ENCODE results near the gene NDUFAB1. TPM values are rescaled to one million over a fixed set of nuclear protein-coding genes. Genes with fewer than 3 reads are reported as not detected.
A peak's percentile ranks its signal among the peaks of the same experiment; 100 is the strongest.

Gene NDUFAB1
- total RNA-seq, 4 donors from 2014 or later, result 68.0 to 110 (median 83.3) TPM

- Histone ChIP-seq H3K27me3 (no peaks in the 10 kb centered on the region), H3K36me3 (peaks cover 6 to 89% (median 17%) of the 10 kb centered on the region in 3 donors), H3K27ac (no peak overlapping the region), H3K4me3 (no peak overlapping the region), H3K4me1 (no peaks in the 10 kb centered on the region), H3K9me3 (no peaks in the 10 kb centered on the region)
- intact Hi-C loops (cut with DNase I), result no loop called here
- WGBS, 2 donors, result 85 to 86% methylated on average over 10 to 11 of the region's 11 CpGs
- no peak for TF ChIP-seq POLR2A (IDR thresholded peaks at IDR 0.05)
- TF ChIP-seq, protein P1, sequence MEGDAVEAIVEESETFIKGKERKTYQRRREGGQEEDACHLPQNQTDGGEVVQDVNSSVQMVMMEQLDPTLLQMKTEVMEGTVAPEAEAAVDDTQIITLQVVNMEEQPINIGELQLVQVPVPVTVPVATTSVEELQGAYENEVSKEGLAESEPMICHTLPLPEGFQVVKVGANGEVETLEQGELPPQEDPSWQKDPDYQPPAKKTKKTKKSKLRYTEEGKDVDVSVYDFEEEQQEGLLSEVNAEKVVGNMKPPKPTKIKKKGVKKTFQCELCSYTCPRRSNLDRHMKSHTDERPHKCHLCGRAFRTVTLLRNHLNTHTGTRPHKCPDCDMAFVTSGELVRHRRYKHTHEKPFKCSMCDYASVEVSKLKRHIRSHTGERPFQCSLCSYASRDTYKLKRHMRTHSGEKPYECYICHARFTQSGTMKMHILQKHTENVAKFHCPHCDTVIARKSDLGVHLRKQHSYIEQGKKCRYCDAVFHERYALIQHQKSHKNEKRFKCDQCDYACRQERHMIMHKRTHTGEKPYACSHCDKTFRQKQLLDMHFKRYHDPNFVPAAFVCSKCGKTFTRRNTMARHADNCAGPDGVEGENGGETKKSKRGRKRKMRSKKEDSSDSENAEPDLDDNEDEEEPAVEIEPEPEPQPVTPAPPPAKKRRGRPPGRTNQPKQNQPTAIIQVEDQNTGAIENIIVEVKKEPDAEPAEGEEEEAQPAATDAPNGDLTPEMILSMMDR (IDR thresholded peaks at IDR 0.05), result no peak
- DNase-seq, result no peak
Observed at GRCh38 chr16:23539984-23540816, 55.9 kb downstream of the NDUFAB1 start.

- TF ChIP-seq, protein P1 (IDR thresholded peaks at IDR 0.05), result no peak
- TF ChIP-seq POLR2A (IDR thresholded peaks at IDR 0.05), result no peak
- Histone ChIP-seq H3K36me3 (peaks cover 8 to 89% (median 20%) of the 10 kb centered on the region in 3 donors), H3K27ac (no peak overlapping the region)
Observed at GRCh38 chr16:23538919-23539278, 57.2 kb downstream of the NDUFAB1 start.

GRCh38 chr16:23537390-23537789 is 58.7 kb downstream of the NDUFAB1 start:
- Histone ChIP-seq H3K9me3 (no peaks in the 10 kb centered on the region), H3K4me1 (no peaks in the 10 kb centered on the region), H3K36me3 (peaks cover 10 to 89% (median 35%) of the 10 kb centered on the region in 3 donors), H3K27ac (no peak overlapping the region), H3K4me3 (no peak overlapping the region), H3K27me3 (no peaks in the 10 kb centered on the region)
- intact Hi-C loops (cut with DNase I), result no loop called here
- no peak for DNase-seq
- no peak for TF ChIP-seq POLR2A (IDR thresholded peaks at IDR 0.05)
- TF ChIP-seq, protein P1 (IDR thresholded peaks at IDR 0.05), result no peak
- 62 to 69% methylated on average over 3 of the region's 3 CpGs for WGBS, 2 donors

More at GRCh38 chr16:23538919-23539278, 57.2 kb downstream of the NDUFAB1 start:
- H3K4me3 ChIP-seq, result no peak overlapping the region
- no peaks in the 10 kb centered on the region for H3K9me3 ChIP-seq
- no peak for DNase-seq
- H3K4me1 ChIP-seq, result no peaks in the 10 kb centered on the region
- intact Hi-C loops (cut with DNase I), result no loop called here
- WGBS, 2 donors, result 75 to 77% methylated on average over 1 of the region's 1 CpG
- no peaks in the 10 kb centered on the region for H3K27me3 ChIP-seq

DNA sequence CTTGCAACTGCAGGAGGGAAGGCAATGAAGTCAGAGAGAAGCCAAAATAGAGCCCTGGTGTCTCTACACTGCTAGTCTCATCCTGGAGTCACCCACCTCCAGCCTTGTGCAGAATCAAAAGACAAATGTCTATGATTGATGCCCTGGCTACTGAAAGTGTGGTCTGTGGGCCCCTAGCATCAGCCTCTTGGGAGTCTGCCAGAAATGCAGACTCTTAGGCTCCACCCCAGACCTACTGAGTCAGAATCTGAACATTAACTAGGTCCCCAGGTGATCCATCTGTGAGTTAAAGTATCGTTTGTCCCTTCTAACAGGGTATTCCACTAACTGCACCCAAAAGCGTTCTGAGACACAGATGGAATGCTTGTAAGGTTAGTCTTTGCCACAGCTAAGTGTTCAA is 60.2 kb downstream of the NDUFAB1 start:
- Histone ChIP-seq H3K9me3 (no peaks in the 10 kb centered on the region), H3K27ac (no peak overlapping the region), H3K36me3 (peaks cover 18 to 89% (median 37%) of the 10 kb centered on the region in 3 donors), H3K4me1 (no peaks in the 10 kb centered on the region), H3K27me3 (no peaks in the 10 kb centered on the region), H3K4me3 (no peak overlapping the region)
- intact Hi-C loops (cut with DNase I), result no loop called here
- no peak for DNase-seq
- TF ChIP-seq POLR2A (IDR thresholded peaks at IDR 0.05), result no peak
- TF ChIP-seq, protein P1 (IDR thresholded peaks at IDR 0.05), result peak in 1 of 6 experiments; percentile 6
- WGBS, 2 donors, result 46 to 64% methylated on average over 2 of the region's 2 CpGs
